Stomach (tissue), 4 donors: ENCODE measurements around the gene RABGAP1L.

Experiments
- CTCF ChIP-seq, 7 experiments: fragments of 450-650 bp in 4 of 7; fragments of 200-600 bp in 3 of 7; sonication (generic) in 3 of 7; IDR thresholded peaks; one replicate each; pipeline ENCODE4 v1.5.1; 2016 to 2019; ENCODE audit warnings: antibody characterized with exemption in 7 of 7, control low read depth in 2 of 7, mild to moderate bottlenecking in 1 of 7
- POLR2A ChIP-seq, 4 donors: fragments of 450-650 bp; IDR thresholded peaks; one replicate each; pipeline ENCODE4 v1.6.1; 2016; ENCODE audit warnings: antibody characterized with exemption in 4 of 4, control low read depth in 2 of 4, mild to moderate bottlenecking in 1 of 4, moderate library complexity in 1 of 4
- POLR2AphosphoS5 ChIP-seq, 3 donors: sonication (generic); formaldehyde crosslinking; IDR thresholded peaks; one replicate each; pipeline ENCODE4 v1.6.1; 2016; ENCODE audit warnings: antibody characterized with exemption in 3 of 3

DNA sequence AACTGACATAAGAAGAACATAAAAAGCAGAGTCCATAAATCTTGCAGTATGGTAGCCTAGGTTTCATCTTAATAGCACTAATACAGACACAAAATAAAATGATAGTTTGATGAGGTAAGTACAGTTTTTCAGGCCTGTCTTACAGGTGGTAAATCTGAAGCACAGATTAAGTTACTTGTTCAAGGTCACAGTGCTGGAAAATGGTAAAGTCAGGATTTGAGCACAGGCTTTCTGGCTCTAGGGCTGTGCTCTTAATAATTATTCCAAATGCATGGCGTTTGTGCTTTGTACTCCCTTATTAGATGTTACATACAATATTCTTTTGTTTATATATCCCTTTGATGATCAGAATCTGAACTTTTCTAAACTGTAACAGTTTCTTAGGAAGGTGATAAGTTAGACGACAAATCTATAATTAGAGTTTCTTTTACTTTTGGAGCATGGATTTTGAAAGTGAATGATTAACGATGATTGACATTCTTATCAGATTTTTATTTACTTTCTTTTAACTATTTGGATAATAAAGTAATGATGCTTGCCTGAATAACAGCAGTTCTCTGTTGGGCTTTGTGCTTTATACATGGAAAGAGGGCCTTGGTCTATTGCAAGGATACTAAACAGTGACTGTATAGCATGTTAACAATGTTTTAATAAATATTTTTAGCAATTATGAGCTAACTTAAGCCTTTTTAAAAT, 738.9 kb downstream of the RABGAP1L start:
- no peak for TF ChIP-seq CTCF (IDR thresholded peaks at IDR 0.05)
- no peak for TF ChIP-seq POLR2A (IDR thresholded peaks at IDR 0.05)
- TF ChIP-seq POLR2AphosphoS5 (IDR thresholded peaks at IDR 0.05), result no peak
